Natural killer cell (primary cell): ENCODE data around the gene LYRM9. TPM values are rescaled to one million over a fixed set of nuclear protein-coding genes. Genes with fewer than 3 reads are reported as not detected.

Experiments
- ATAC-seq, 3 donors: fragments of 150-1000 bp in 2 of 3; fragments of 200-7000 bp in 1 of 3; cut with Tn5 transposase; 1 replicate in 1 of 3; 2 replicates in 2 of 3; pipeline ENCODE4 v1.10.0; 2021; ENCODE audit warnings: mild to moderate bottlenecking in 2 of 3, moderate library complexity in 2 of 3
- DNase-seq, 2 donors: peaks; one replicate each; pipeline versions ENCODE4 v3.0.0 to v3.0.0-alpha.2; 2013 to 2021; ENCODE audit warnings: mixed read lengths in 1 of 2
- H3K27ac ChIP-seq: one replicate; pipeline ENCODE4 v1.5.1; 2013; ENCODE audit warnings: mild to moderate bottlenecking, low read length
- H3K27me3 ChIP-seq: one replicate; pipeline ENCODE4 v1.6.1; 2013; ENCODE audit warnings: low read length; ENCODE audit not compliant: control insufficient read depth, insufficient read depth
- H3K36me3 ChIP-seq: one replicate; pipeline ENCODE4 v1.6.1; 2013; ENCODE audit warnings: low read length; ENCODE audit not compliant: control insufficient read depth, insufficient read depth
- H3K4me1 ChIP-seq: one replicate; pipeline ENCODE4 v1.6.1; 2013; ENCODE audit warnings: low read length; ENCODE audit not compliant: control insufficient read depth, insufficient read depth
- H3K4me3 ChIP-seq: one replicate; pipeline ENCODE4 v1.5.1; 2013; ENCODE audit warnings: low read length
- H3K9me3 ChIP-seq: one replicate; pipeline ENCODE4 v1.6.1; 2013; ENCODE audit warnings: low read length; ENCODE audit not compliant: control insufficient read depth, insufficient read depth
- H3K27ac Mint-ChIP-seq, 2 donors: one replicate each; pipeline ENCODE4 v1.8.0; 2022; ENCODE audit warnings: mild to moderate bottlenecking in 2 of 2, mixed read lengths in 2 of 2, moderate library complexity in 1 of 2
- H3K27me3 Mint-ChIP-seq, 2 donors: one replicate each; pipeline ENCODE4 v1.8.0; 2022; ENCODE audit warnings: low read depth in 2 of 2, mixed read lengths in 2 of 2
- H3K36me3 Mint-ChIP-seq: one replicate; pipeline ENCODE4 v1.8.0; 2022; ENCODE audit warnings: mixed read lengths
- H3K4me1 Mint-ChIP-seq, 2 donors: one replicate each; pipeline ENCODE4 v1.8.0; 2022; ENCODE audit warnings: mixed read lengths in 2 of 2
- H3K4me3 Mint-ChIP-seq: one replicate; pipeline ENCODE4 v1.8.0; 2022; ENCODE audit warnings: mild to moderate bottlenecking, moderate library complexity, mixed read lengths
- H3K9me3 Mint-ChIP-seq, 2 donors: one replicate each; pipeline ENCODE4 v1.8.0; 2022; ENCODE audit warnings: mixed read lengths in 2 of 2
- CTCF ChIP-seq: fragments of 200-600 bp; IDR thresholded peaks from one replicate; pipeline ENCODE4 v1.8.0; 2022; ENCODE audit warnings: antibody characterized with exemption
- WGBS: methylation state at CpG from one replicate; pipeline ENCODE4 v1.1.7; 2013; ENCODE audit warnings: missing lambda C conversion rate; ENCODE audit not compliant: insufficient coverage; 5-methylcytosine and 5-hydroxymethylcytosine counted together
- intact Hi-C: fragments of 100-400 bp; cut with micrococcal nuclease; formaldehyde crosslinking; loops from one replicate; pipeline ENCODE4 v1.14.2; 2022
- total RNA-seq, 4 donors: library from RNA; stranded (reverse); fragments of 120-200 nt in 1 of 4; gene quantifications; one replicate each; pipeline versions ENCODE4 v1.2.3 to v1.2.4, GENCODE V29; 2013 to 2022

Gene LYRM9
- total RNA-seq, 3 donors from 2014 or later (not counting 1 experiment from before 2014, with no cell fraction given), result 7.8 to 13.0 (median 9.3) TPM

DNA sequence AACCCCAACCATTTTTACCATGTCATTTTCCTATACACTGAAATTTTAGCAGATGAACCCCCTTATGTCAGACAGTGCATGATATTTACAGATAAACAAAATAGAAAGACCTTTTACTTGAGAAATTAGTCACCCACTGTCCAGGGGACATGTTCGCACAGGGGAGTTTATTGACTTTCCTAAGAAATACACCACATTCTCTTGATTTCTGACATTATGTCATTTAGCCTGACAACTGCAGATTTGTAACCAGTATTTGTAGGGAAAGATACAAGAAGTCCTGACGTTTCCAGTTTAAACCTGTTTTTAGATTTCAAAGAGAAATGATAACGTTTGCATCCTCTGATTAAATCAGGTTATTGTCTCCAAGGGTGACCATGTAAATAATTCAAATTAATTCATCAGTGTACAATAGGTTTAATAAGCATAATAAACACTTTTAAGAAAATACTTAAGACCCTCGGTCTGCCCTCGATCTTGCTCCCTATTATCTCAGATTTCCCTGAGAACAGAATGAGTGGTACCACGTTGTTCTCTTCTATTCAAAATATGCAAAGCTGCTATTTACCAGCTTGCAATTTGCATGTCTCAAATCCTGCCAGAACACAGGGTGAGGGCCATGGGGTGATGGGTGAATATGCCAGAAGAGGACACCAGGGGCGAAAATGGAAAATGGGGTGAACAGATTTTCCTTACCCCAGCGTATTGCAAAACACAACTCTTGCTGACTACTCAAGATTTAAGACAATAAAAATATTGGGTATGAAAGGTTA, 2.1 kb upstream of the LYRM9 start:
- no peaks in the 10 kb centered on the region for H3K36me3 ChIP-seq
- H3K4me3 ChIP-seq, result no peak overlapping the region
- Mint-ChIP-seq H3K27me3 (peaks cover 13 to 38% of the 10 kb centered on the region in 2 donors), H3K4me3 (no peak overlapping the region), H3K27ac (no peak overlapping the region), H3K4me1 (peaks cover 11 to 20% of the 10 kb centered on the region in 2 donors), H3K9me3 (no peaks in the 10 kb centered on the region), H3K36me3 (no peaks in the 10 kb centered on the region)
- no peak overlapping the region for H3K27ac ChIP-seq
- 81% methylated on average over 5 of the region's 8 CpGs for WGBS
- no peaks in the 10 kb centered on the region for H3K9me3 ChIP-seq
- no peak for ATAC-seq
- no peak for DNase-seq
- peaks cover 3% of the 10 kb centered on the region for H3K4me1 ChIP-seq
- no peak for TF ChIP-seq CTCF
- no peaks in the 10 kb centered on the region for H3K27me3 ChIP-seq
- intact Hi-C loops, result no loop called here

- Histone ChIP-seq H3K9me3 (no peaks in the 10 kb centered on the region), H3K4me3 (no peak overlapping the region), H3K27ac (no peak overlapping the region), H3K4me1 (peaks cover 3% of the 10 kb centered on the region), H3K27me3 (no peaks in the 10 kb centered on the region), H3K36me3 (no peaks in the 10 kb centered on the region)
- Mint-ChIP-seq H3K36me3 (no peaks in the 10 kb centered on the region), H3K27me3 (peaks cover 13 to 38% of the 10 kb centered on the region in 2 donors), H3K9me3 (no peaks in the 10 kb centered on the region), H3K27ac (peak overlapping the region; percentile 79 to 83), H3K4me1 (peaks cover 11 to 20% of the 10 kb centered on the region in 2 donors), H3K4me3 (peak overlapping the region; percentile 89)
- 0% methylated on average over 3 of the region's 7 CpGs for WGBS
- intact Hi-C loops, result loop anchor here (1.0 kb wide), 1 partner anchor 89 kb away; no protein-coding TSS in a partner anchor
- DNase-seq, result peak in 1 of 2 donors; percentile 17
- no peak for TF ChIP-seq CTCF
- ATAC-seq, result no peak
Measured at GRCh38 chr17:27893841-27894503, 807 bp upstream of the LYRM9 start.

DNA sequence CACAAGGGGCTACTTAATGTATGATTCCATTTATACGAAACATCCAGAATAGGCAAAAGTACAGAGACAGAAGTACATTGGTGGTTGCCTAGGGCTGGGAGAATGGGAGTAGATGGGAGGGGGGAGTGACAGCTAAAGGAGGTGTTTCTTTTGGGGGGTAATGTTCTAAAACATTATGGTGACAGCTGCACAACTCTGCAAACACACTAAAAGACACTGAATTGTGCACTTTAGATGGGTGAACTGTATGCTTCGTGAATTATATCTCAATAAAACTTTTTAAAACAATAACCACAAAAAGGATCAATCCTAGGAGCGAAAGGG, 661 bp downstream of the LYRM9 start:
- H3K27ac Mint-ChIP-seq, result peak overlapping the region; percentile 56 to 79

More for the DNA sequence above, 661 bp downstream of the LYRM9 start:
- no peaks in the 10 kb centered on the region for H3K9me3 ChIP-seq
- Mint-ChIP-seq H3K27me3 (peaks cover 11 to 37% of the 10 kb centered on the region in 2 donors), H3K36me3 (no peaks in the 10 kb centered on the region), H3K9me3 (no peaks in the 10 kb centered on the region), H3K4me3 (peak overlapping the region; percentile 89), H3K4me1 (peaks cover 11 to 20% of the 10 kb centered on the region in 2 donors)
- H3K27ac ChIP-seq, result peak overlapping the region; percentile 30
- no peak for TF ChIP-seq CTCF
- H3K36me3 ChIP-seq, result no peaks in the 10 kb centered on the region
- H3K27me3 ChIP-seq, result no peaks in the 10 kb centered on the region
- H3K4me3 ChIP-seq, result peak overlapping the region; percentile 48
- intact Hi-C loops, result no loop called here
- peaks cover 3% of the 10 kb centered on the region for H3K4me1 ChIP-seq
- DNase-seq (peak in 1 of 2 donors; percentile 15), ATAC-seq (no peak)
- 42% methylated on average over 3 of the region's 3 CpGs for WGBS
